A673 (cell line): ENCODE results near the gene MYL9.
A peak's percentile ranks its signal among the peaks of the same experiment; 100 is the strongest.

Experiments used
- EZH2 ChIP-seq: fragments of 200-600 bp; sonication (generic); IDR thresholded peaks from 2 replicates; pipeline ENCODE4 v1.6.1; 2017; ENCODE audit warnings: borderline replicate concordance, low read depth, mild to moderate bottlenecking, mixed read lengths, antibody characterized with exemption, low read length; ENCODE audit not compliant: poor library complexity, severe bottlenecking
- TF ChIP-seq, protein P1 (sequence below): fragments of 300-800, 200-600 bp; sonication (generic); conservative IDR thresholded peaks from 2 replicates; pipeline ENCODE4 v1.5.1; 2017; ENCODE audit warnings: low read depth, mild to moderate bottlenecking, antibody characterized with exemption, low read length, moderate library complexity, mixed read lengths

DNA sequence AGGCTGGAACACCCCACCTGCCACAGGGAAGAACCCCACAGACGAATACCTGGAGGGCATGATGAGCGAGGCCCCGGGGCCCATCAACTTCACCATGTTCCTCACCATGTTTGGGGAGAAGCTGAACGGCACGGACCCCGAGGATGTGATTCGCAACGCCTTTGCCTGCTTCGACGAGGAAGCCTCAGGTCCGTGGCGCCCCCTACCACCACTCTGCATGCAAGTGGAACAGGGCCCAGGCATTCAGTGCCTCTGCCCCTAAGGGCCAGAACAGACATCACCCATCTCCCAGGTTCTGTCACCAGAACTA lies 6.6 kb downstream of the MYL9 start:
- TF ChIP-seq, protein P1, sequence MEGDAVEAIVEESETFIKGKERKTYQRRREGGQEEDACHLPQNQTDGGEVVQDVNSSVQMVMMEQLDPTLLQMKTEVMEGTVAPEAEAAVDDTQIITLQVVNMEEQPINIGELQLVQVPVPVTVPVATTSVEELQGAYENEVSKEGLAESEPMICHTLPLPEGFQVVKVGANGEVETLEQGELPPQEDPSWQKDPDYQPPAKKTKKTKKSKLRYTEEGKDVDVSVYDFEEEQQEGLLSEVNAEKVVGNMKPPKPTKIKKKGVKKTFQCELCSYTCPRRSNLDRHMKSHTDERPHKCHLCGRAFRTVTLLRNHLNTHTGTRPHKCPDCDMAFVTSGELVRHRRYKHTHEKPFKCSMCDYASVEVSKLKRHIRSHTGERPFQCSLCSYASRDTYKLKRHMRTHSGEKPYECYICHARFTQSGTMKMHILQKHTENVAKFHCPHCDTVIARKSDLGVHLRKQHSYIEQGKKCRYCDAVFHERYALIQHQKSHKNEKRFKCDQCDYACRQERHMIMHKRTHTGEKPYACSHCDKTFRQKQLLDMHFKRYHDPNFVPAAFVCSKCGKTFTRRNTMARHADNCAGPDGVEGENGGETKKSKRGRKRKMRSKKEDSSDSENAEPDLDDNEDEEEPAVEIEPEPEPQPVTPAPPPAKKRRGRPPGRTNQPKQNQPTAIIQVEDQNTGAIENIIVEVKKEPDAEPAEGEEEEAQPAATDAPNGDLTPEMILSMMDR, result peak; percentile 60
- TF ChIP-seq EZH2, result no peak
